Activated CD4-positive, alpha-beta T cell treated with anti-CD3 and anti-CD28 coated beads for 48 hours (primary cell): ENCODE results near the gene SLC25A29.

Experiments used
- DNase-seq: peaks from one replicate; pipeline ENCODE4 v3.0.0-alpha.2; 2020

The SLC25A29 gene

DNA sequence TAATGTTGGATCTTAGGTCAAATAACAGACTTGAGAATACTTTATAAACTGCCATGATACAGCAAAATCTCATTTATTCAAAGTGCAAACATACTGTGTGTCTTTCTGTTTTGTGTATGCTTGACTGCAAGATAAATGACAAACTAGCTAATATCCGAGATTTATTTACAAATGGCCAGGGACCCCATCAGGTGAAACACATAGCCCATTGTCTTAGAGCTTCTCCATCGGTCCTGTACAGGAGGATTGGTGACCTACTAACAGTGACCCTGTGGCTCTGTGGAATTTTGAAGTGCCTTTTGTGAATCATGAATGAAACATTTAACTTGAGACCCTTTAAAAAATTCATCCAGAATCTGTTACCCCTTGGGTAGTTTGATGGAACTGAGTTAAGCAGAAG lies 27.1 kb downstream of the SLC25A29 start:
- DNase-seq = no peak

DNA sequence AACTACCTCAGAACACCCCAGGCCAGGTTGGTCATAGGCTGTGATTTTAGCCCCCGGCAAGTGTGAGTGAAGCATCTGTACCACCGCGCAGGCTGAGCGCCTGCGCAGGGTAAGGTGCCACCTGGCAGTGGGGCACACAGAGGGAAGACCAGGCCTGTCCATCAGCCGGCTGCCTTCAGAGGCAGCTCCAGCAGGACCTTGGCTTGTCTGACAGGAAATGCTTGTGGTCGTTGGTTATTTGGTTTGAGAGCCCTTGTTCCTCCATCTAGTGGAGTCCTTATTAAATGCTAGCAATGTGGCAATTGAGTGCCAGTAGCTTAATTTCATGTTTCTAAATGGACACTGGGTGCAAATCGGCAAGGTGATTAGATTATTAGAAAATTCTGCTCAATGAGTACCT lies 27.5 kb downstream of the SLC25A29 start:
- no peak for DNase-seq

- no peak for DNase-seq
These were observed 31.0 kb downstream of the SLC25A29 start for GRCh38 chr14:100275214-100275613.

GRCh38 chr14:100274250-100274649 lies 32.0 kb downstream of the SLC25A29 start:
- DNase-seq = no peak

GRCh38 chr14:100271247-100271939 lies 34.9 kb downstream of the SLC25A29 start:
- DNase-seq = peak; percentile 28

DNA sequence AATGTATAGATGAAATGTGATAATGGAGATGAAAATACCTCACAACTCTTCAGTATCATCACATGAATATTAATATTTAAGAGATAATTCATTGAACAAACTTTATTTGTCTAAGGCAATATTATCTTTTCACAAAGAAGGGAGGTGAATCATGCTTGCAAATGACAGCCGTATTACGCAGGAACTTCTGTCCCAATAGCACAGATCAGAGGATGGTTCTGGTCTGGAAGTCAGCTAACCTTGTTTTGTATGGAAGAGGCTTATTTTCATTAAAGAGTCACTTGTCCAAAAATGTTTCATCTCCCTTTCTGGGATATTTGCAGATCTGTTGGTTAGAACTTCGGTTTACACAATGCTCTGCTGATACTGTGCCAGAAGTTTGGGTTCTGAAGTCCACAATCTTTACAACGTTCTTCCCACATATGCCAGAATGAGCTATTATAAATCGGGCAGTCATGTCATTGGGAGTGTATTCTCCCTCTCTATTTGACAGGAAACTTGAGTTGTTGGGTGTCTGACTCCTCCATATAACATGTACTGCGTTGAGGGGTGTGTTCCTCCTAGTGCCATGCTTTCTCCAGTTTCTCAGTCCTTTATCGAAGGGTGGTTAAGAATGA lies 37.5 kb downstream of the SLC25A29 start:
- DNase-seq = no peak

DNA sequence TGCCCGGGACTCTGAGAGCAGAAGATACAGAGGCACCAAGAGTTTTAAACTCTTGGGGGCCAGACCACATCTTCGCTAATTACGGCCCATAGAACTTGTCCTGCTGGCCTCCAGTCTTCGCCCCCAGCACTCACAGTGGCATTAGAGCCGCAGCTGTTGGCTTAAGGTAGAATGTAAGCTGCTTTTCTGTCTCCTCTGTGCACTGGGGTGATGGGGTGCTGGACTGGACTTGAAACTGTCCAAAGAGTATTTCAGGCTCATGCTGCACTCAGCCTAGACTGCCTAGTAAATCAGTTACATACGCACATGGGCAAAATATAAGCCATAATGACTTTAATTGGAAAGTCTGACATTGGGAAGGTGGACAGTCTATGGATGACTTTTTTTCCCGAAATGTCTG lies 38.3 kb downstream of the SLC25A29 start:
- DNase-seq = no peak

GRCh38 chr14:100263141-100263540 lies 43.1 kb downstream of the SLC25A29 start:
- no peak for DNase-seq

GRCh38 chr14:100262545-100262944 lies 43.7 kb downstream of the SLC25A29 start:
- no peak for DNase-seq

GRCh38 chr14:100261621-100262020 lies 44.6 kb downstream of the SLC25A29 start:
- peak; percentile 52 for DNase-seq

DNA sequence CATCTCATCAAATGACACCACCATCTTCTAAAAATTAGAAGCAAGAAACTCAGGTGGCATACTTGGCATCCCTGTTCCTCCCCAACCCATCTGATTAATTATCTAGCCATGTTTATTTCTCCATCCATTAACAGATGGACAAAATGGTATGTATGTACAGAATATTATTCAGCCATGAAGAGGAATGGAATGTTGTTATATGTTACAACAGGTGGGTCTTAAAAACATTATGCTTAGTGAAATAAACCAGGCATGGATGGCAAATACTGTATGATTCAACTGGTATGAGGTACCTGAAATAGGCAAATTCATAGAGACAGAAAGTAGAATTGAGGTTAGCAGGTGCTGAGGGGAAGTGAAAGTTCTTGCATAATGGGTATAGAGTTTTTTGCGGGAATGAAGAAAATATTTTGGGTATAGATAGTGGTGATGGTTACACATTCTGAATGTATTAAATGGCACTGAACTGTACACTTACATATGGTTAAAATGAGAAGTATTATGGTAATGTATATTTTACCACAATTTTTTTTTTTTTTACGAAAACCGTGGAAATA lies 49.8 kb downstream of the SLC25A29 start:
- no peak for DNase-seq

DNA sequence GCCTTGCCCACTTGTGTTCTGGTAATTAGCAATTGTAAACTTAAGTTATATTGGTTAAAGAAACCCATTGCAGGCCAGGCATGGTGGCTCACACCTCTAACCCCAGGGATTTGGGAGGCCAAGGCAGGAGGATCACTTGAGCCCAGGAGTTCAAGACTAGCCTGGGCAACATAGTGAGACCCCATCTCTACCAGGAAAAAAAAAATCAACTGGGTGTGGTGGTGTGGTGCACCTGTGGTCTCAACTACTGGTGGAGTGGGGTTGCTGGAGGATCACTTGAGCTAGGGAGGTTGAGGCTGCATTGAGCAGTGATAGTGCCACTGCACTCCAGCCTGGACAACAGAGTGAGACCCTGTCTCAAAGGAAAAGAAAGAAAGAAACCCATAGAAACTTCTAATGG lies 53.6 kb downstream of the SLC25A29 start:
- no peak for DNase-seq

- DNase-seq = no peak
These were observed 55.3 kb downstream of the SLC25A29 start for GRCh38 chr14:100250732-100251465.

DNA sequence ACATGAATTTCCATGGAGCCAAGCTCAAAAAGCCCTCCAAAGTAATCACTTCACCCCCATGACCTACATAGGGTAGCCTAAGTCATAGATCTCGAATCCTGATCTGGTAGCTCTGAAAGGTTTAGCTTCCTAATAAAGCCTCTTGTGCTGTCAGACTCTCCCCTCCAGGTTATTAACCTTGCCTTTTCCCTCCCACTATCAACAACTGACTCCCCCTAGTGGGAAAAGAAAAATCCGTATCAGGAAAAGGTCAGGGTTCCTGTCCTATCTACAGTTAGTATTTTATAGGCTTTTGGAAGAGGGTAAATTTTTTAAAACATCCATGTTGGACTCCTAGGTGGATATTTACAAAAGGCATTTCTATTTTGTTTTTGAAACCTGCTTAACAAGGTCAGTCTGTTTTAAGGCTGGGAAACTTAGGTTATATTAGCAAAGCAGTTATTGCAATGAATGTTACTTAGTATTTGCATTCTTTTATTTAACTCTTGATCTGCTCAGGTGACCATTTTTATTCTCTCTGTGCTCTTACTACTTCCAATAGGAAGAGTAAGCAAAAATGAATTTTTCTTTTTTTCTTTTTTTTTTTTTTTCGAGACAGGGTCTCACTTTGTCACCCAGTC lies 59.3 kb downstream of the SLC25A29 start:
- no peak for DNase-seq

GRCh38 chr14:100243020-100243419 lies 63.2 kb downstream of the SLC25A29 start:
- DNase-seq = no peak

GRCh38 chr14:100241279-100241678 lies 65.0 kb downstream of the SLC25A29 start:
- no peak for DNase-seq
